HepG2 (cell line): ENCODE data around the gene RABGAP1. TPM values are rescaled to one million over a fixed set of nuclear protein-coding genes. Genes with fewer than 3 reads are reported as not detected.

Experiments used
- BRCA1 ChIP-seq: sonication (generic); formaldehyde crosslinking; IDR thresholded peaks from 2 replicates; pipeline ENCODE4 v1.4.0; 2020; ENCODE audit warnings: missing genetic modification reagents
- GFI1 ChIP-seq: sonication (generic); formaldehyde crosslinking; IDR thresholded peaks from 2 replicates; pipeline ENCODE4 v1.5.0; 2020; ENCODE audit warnings: missing genetic modification reagents, mild to moderate bottlenecking, borderline replicate concordance
- MIXL1 ChIP-seq: IDR thresholded peaks from 2 replicates; pipeline ENCODE4 v1.6.1; 2016
- MXD4 ChIP-seq: IDR thresholded peaks from 2 replicates; pipeline ENCODE4 v1.6.1; 2016; ENCODE audit warnings: mild to moderate bottlenecking, missing biosample characterization, missing genetic modification reagents
- NFKB2 ChIP-seq: sonication (generic); formaldehyde crosslinking; IDR thresholded peaks from 2 replicates; pipeline ENCODE4 v1.4.0; 2020; ENCODE audit warnings: missing genetic modification reagents, borderline replicate concordance
- NFKBIZ ChIP-seq: IDR thresholded peaks from 2 replicates; pipeline ENCODE4 v1.6.1; 2018; ENCODE audit warnings: missing genetic modification reagents, missing compliant biosample characterization
- PHF5A ChIP-seq: IDR thresholded peaks from one replicate; pipeline ENCODE4 v1.6.1; 2018; ENCODE audit warnings: low read depth, missing genetic modification reagents; ENCODE audit not compliant: unreplicated experiment
- PPARG ChIP-seq: conservative IDR thresholded peaks from 2 replicates; pipeline ENCODE4 v1.6.1; 2016; ENCODE audit warnings: missing biosample characterization, missing genetic modification reagents
- SALL1 ChIP-seq: sonication (generic); formaldehyde crosslinking; IDR thresholded peaks from 2 replicates; pipeline ENCODE4 v1.8.0; 2022; ENCODE audit warnings: mild to moderate bottlenecking, missing genetic modification reagents
- SALL2 ChIP-seq: sonication (generic); formaldehyde crosslinking; IDR thresholded peaks from 2 replicates; pipeline ENCODE4 v1.8.1; 2023; ENCODE audit warnings: mild to moderate bottlenecking, missing genetic modification reagents, inconsistent platforms
- SP1 ChIP-seq, 2 experiments: fragments of 450-650 bp in 1 of 2; sonication (generic) in 1 of 2; formaldehyde crosslinking in 1 of 2; IDR thresholded peaks; 2 replicates each; pipeline versions ENCODE4 v1.4.0 to v1.6.1; 2016 to 2020; ENCODE audit warnings: missing genetic modification reagents in 1 of 2
- TCF7L2 ChIP-seq: IDR thresholded peaks from 2 replicates; pipeline ENCODE4 v1.6.1; 2011; ENCODE audit warnings: mild to moderate bottlenecking, low read depth, low read length, moderate library complexity
- ZNF207 ChIP-seq: fragments of 450-650 bp; IDR thresholded peaks from 2 replicates; pipeline ENCODE4 v1.6.1; 2016; ENCODE audit warnings: antibody characterized with exemption, borderline replicate concordance
- ZNF776 ChIP-seq: sonication (generic); formaldehyde crosslinking; IDR thresholded peaks from 2 replicates; pipeline ENCODE4 v1.4.0; 2020; ENCODE audit warnings: mild to moderate bottlenecking, missing genetic modification reagents
- ZNF777 ChIP-seq: sonication (generic); formaldehyde crosslinking; IDR thresholded peaks from 2 replicates; pipeline ENCODE4 v1.4.0; 2020; ENCODE audit warnings: missing genetic modification reagents
- polyA plus RNA-seq, 8 experiments: library from polyadenylated mRNA; depleted of rRNA in 3 of 8; stranded (reverse) in 7 of 8; unstranded in 1 of 8; fragments of >200 nt; fragmentation: Illumina TruSeq in 4 of 8; extraction: Trizol in 4 of 8; gene quantifications; 2 replicates each; pipeline versions ENCODE4 v1.2.1 to v1.2.3, GENCODE V29; 2011 to 2016; ENCODE audit warnings: low read depth in 4 of 8, missing spikeins in 1 of 8, mixed read lengths in 1 of 8; ENCODE audit not compliant: insufficient read depth in 1 of 8
- total RNA-seq, 5 experiments: library from RNA; depleted of rRNA; stranded (reverse); fragments of >200 nt; fragmentation: Illumina TruSeq; extraction: Trizol; gene quantifications; 2 replicates each; pipeline ENCODE4 v1.2.3, GENCODE V29; 2016; ENCODE audit warnings: low read depth in 1 of 5
- TF ChIP-seq, protein P1 (sequence below): sonication (generic); formaldehyde crosslinking; IDR thresholded peaks from 2 replicates; pipeline ENCODE4 v1.4.0; 2020; ENCODE audit warnings: missing genetic modification reagents
- TF ChIP-seq, protein P2 (sequence below): sonication (generic); formaldehyde crosslinking; IDR thresholded peaks from 2 replicates; pipeline ENCODE4 v1.5.1; 2020; ENCODE audit warnings: mild to moderate bottlenecking, moderate library complexity, missing genetic modification reagents
- TF ChIP-seq, protein P3 (sequence below): sonication (generic); formaldehyde crosslinking; IDR thresholded peaks from 2 replicates; pipeline ENCODE4 v1.5.0; 2020; ENCODE audit warnings: mild to moderate bottlenecking, low read depth, missing genetic modification reagents, borderline replicate concordance
- TF ChIP-seq, protein P4 (sequence below): sonication (generic); formaldehyde crosslinking; IDR thresholded peaks from 2 replicates; pipeline ENCODE4 v1.4.0; 2020; ENCODE audit warnings: missing genetic modification reagents, borderline replicate concordance
- TF ChIP-seq, protein P5 (sequence below): IDR thresholded peaks from 2 replicates; pipeline ENCODE4 v1.6.1; 2016; ENCODE audit warnings: low read depth, borderline replicate concordance
- TF ChIP-seq, protein P6 (sequence below): sonication (generic); formaldehyde crosslinking; IDR thresholded peaks from 2 replicates; pipeline ENCODE4 v1.5.0; 2020; ENCODE audit warnings: missing genetic modification reagents, mild to moderate bottlenecking, borderline replicate concordance

RABGAP1 gene
- total and polyA plus RNA-seq, 2 of the 13 experiments (the other 11 are each of a cell fraction or from before 2014, with no cell fraction given) = 19.1 to 19.3 TPM

DNA sequence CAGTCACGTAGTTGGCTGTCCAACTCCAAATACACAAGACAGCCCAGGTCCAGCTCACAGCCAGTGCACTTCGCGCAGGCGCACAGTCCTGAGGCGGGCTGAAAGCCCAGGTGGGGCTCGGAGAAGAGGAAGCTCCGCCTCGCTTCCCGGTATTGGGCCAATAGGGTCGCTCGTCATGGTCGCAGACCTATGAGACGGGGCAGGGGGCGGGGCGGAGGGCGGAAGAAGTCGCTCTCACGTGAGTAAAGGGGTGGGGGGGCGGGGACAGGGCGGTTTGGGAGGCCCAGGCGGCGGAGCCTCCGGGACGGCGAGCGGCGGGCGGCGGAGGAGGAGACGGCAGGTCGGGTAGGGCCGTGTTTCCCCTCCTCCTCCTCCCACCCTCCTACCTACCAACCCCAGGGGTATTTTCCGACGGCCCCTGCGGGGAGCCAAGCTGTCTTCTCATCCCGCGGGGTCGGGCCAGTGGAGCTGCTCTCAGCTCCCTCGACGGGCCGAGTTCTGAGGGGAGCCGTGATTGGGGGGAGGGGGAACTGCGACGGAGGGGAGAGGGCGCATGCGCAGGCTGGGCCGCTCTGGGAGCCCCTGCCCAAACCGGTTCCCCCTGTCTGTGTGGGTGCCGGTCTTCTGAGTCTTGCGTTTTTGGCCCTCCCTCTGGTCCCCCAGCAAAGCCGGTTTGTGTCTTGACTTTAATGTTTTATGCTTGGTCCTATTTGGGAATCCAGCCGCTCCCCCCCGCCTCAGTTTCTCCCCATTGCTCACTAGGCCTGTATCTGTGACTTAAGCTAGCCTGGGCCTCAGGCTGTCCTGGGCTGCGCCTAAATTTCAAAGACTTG lies at the start of gene RABGAP1 (continued):
- no peak for TF ChIP-seq MIXL1 (CRISPR knock-in tag)
- TF ChIP-seq, protein P1, sequence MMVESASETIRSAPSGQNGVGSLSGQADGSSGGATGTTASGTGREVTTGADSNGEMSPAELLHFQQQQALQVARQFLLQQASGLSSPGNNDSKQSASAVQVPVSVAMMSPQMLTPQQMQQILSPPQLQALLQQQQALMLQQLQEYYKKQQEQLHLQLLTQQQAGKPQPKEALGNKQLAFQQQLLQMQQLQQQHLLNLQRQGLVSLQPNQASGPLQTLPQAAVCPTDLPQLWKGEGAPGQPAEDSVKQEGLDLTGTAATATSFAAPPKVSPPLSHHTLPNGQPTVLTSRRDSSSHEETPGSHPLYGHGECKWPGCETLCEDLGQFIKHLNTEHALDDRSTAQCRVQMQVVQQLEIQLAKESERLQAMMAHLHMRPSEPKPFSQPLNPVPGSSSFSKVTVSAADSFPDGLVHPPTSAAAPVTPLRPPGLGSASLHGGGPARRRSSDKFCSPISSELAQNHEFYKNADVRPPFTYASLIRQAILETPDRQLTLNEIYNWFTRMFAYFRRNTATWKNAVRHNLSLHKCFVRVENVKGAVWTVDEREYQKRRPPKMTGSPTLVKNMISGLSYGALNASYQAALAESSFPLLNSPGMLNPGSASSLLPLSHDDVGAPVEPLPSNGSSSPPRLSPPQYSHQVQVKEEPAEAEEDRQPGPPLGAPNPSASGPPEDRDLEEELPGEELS (CRISPR knock-in tag) = peak; percentile 20; the same call in 1 of the 2 replicates
- TF ChIP-seq PPARG (CRISPR knock-in tag) = no peak
- TF ChIP-seq, protein P2, sequence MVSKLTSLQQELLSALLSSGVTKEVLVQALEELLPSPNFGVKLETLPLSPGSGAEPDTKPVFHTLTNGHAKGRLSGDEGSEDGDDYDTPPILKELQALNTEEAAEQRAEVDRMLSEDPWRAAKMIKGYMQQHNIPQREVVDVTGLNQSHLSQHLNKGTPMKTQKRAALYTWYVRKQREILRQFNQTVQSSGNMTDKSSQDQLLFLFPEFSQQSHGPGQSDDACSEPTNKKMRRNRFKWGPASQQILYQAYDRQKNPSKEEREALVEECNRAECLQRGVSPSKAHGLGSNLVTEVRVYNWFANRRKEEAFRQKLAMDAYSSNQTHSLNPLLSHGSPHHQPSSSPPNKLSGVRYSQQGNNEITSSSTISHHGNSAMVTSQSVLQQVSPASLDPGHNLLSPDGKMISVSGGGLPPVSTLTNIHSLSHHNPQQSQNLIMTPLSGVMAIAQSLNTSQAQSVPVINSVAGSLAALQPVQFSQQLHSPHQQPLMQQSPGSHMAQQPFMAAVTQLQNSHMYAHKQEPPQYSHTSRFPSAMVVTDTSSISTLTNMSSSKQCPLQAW (CRISPR knock-in tag) = peak; percentile 51; the same call in 1 of the 2 replicates
- no peak for TF ChIP-seq NFKBIZ (CRISPR knock-in tag)
- peak; percentile 98 for TF ChIP-seq ZNF777 (CRISPR knock-in tag)
- TF ChIP-seq ZNF776 (CRISPR knock-in tag) = 0 out of 2 replicates have a peak, but pooled peaks have one; percentile 45
- TF ChIP-seq BRCA1 = no peak
- peak; percentile 96 for TF ChIP-seq GFI1 (CRISPR knock-in tag)
- TF ChIP-seq ZNF207 = no peak
- peak; percentile 93 for TF ChIP-seq SALL2
- TF ChIP-seq MXD4 = 0 out of 2 replicates have a peak, but pooled peaks have one; percentile 26
- peak; percentile 47 for TF ChIP-seq SALL1 (CRISPR knock-in tag)
- TF ChIP-seq, protein P3, sequence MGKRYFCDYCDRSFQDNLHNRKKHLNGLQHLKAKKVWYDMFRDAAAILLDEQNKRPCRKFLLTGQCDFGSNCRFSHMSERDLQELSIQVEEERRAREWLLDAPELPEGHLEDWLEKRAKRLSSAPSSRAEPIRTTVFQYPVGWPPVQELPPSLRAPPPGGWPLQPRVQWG (CRISPR knock-in tag) = no peak
- TF ChIP-seq, protein P4, sequence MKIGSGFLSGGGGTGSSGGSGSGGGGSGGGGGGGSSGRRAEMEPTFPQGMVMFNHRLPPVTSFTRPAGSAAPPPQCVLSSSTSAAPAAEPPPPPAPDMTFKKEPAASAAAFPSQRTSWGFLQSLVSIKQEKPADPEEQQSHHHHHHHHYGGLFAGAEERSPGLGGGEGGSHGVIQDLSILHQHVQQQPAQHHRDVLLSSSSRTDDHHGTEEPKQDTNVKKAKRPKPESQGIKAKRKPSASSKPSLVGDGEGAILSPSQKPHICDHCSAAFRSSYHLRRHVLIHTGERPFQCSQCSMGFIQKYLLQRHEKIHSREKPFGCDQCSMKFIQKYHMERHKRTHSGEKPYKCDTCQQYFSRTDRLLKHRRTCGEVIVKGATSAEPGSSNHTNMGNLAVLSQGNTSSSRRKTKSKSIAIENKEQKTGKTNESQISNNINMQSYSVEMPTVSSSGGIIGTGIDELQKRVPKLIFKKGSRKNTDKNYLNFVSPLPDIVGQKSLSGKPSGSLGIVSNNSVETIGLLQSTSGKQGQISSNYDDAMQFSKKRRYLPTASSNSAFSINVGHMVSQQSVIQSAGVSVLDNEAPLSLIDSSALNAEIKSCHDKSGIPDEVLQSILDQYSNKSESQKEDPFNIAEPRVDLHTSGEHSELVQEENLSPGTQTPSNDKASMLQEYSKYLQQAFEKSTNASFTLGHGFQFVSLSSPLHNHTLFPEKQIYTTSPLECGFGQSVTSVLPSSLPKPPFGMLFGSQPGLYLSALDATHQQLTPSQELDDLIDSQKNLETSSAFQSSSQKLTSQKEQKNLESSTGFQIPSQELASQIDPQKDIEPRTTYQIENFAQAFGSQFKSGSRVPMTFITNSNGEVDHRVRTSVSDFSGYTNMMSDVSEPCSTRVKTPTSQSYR (CRISPR knock-in tag) = peak; percentile 85
- TF ChIP-seq PHF5A (CRISPR knock-in tag) = no peak
- TF ChIP-seq, protein P5, sequence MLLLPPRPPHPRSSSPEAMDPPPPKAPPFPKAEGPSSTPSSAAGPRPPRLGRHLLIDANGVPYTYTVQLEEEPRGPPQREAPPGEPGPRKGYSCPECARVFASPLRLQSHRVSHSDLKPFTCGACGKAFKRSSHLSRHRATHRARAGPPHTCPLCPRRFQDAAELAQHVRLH (CRISPR knock-in tag) = peak; percentile 32; the same call in 1 of the 2 replicates
- TF ChIP-seq, protein P6, sequence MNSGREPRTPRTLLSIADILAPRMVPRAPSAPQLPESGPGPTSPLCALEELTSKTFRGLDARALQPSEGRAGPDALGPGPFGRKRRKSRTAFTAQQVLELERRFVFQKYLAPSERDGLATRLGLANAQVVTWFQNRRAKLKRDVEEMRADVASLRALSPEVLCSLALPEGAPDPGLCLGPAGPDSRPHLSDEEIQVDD (CRISPR knock-in tag) = no peak
- TF ChIP-seq NFKB2 (CRISPR knock-in tag) = peak; percentile 70; the same call in 1 of the 2 replicates
- no peak for TF ChIP-seq SP1 (IDR thresholded peaks at IDR 0.05)
- peak; percentile 76 for TF ChIP-seq SP1 (CRISPR knock-in tag; IDR thresholded peaks at IDR 0.05)
- no peak for TF ChIP-seq TCF7L2
